ENCODE data around the gene ZNF573. TPM values are rescaled to one million over a fixed set of nuclear protein-coding genes. Genes with fewer than 3 reads are reported as not detected.

Gene ZNF573
- total and polyA plus RNA-seq, 2 donors = 4.4 to 25.7 TPM

Small RNA genes lying within 50 kb of the gene (small RNA-seq; reads per million reads assigned to genes)
- gene SELENOKP1 = not detected

Other genes with a start within 250 kb of the ZNF573 start
- 17.4 TPM for gene ZNF571, start 184.8 kb downstream of the ZNF573 start, total RNA-seq
- 3.5 TPM for gene ZNF571, start 184.8 kb downstream of the ZNF573 start, polyA plus RNA-seq
- gene ZNF540, start 184.7 kb downstream of the ZNF573 start, total RNA-seq = 6.1 TPM
- gene ZNF540, start 184.7 kb downstream of the ZNF573 start, polyA plus RNA-seq = 6.2 TPM
- gene ZFP30, start 124.1 kb downstream of the ZNF573 start, total RNA-seq = 45.3 TPM
- gene ZFP30, start 124.1 kb downstream of the ZNF573 start, polyA plus RNA-seq = 4.5 TPM
- gene ZNF607, start 59.8 kb downstream of the ZNF573 start, total RNA-seq = 14.0 TPM
- 3.8 TPM for gene ZNF607, start 59.8 kb downstream of the ZNF573 start, polyA plus RNA-seq
- not detected for gene WDR87, start 127.0 kb upstream of the ZNF573 start, total RNA-seq
- gene WDR87, start 127.0 kb upstream of the ZNF573 start, polyA plus RNA-seq = not detected
- 11.5 TPM for gene SIPA1L3, start 127.6 kb upstream of the ZNF573 start, total RNA-seq
- gene SIPA1L3, start 127.6 kb upstream of the ZNF573 start, polyA plus RNA-seq = 6.2 TPM

Measured in urinary bladder (tissue), 2 donors.